ENCODE measurements around the gene GOLGA1. TPM values are rescaled to one million over a fixed set of nuclear protein-coding genes. Genes with fewer than 3 reads are reported as not detected.
A peak's percentile ranks its signal among the peaks of the same experiment; 100 is the strongest.

The GOLGA1 gene
- total and polyA plus RNA-seq, 9 of the 15 experiments (the other 6 are each of a cell fraction or from before 2014, with no cell fraction given), result 2.9 to 15.9 (median 8.5) TPM

GRCh38 chr9:124940894-124941678, at the start of gene GOLGA1 (continued):
- no peak for TF ChIP-seq ZSCAN29 (IDR thresholded peaks at IDR 0.05)
- TF ChIP-seq SNRNP70 (optimal IDR thresholded peaks at IDR 0.05; ENCODE audit: low read depth, low read length), result no peak
- TF ChIP-seq MYBL2 (IDR thresholded peaks at IDR 0.05; ENCODE audit: low read depth), result no peak
- no peak for TF ChIP-seq MYBL2 (CRISPR knock-in tag; IDR thresholded peaks at IDR 0.05; ENCODE audit: borderline replicate concordance)
- no peak for TF ChIP-seq MECOM (CRISPR knock-in tag; IDR thresholded peaks at IDR 0.05)
- TF ChIP-seq KLF1 (tag; IDR thresholded peaks at IDR 0.05), result no peak
- peak; percentile 39; the same call in 1 of the 2 replicates for TF ChIP-seq ZNF592 (IDR thresholded peaks at IDR 0.05)
- no peak for TF ChIP-seq BDP1 (IDR thresholded peaks at IDR 0.05; ENCODE audit: insufficient read depth, insufficient read length)
- TF ChIP-seq CREB1 (IDR thresholded peaks at IDR 0.05), result peak; percentile 98
- TF ChIP-seq CREB1 (CRISPR knock-in tag; IDR thresholded peaks at IDR 0.05), result peak; percentile 98
- no peak for TF ChIP-seq ZC3H11A (IDR thresholded peaks at IDR 0.05; ENCODE audit: low read depth, low read length)
- no peak for TF ChIP-seq SNIP1 (IDR thresholded peaks at IDR 0.05; ENCODE audit: low read depth)
- TF ChIP-seq TEAD2 (tag; IDR thresholded peaks at IDR 0.05), result no peak
- TF ChIP-seq ATF6 (CRISPR knock-in tag; IDR thresholded peaks at IDR 0.05), result no peak
- TF ChIP-seq CC2D1A (IDR thresholded peaks at IDR 0.05), result no peak
- peak; percentile 92 for TF ChIP-seq FOXP1 (CRISPR knock-in tag; IDR thresholded peaks at IDR 0.05)
- peak; percentile 62 for TF ChIP-seq FIP1L1 (IDR thresholded peaks at IDR 0.05; ENCODE audit: low read depth, low read length, poor library complexity, severe bottlenecking)
- peak; percentile 67 for TF ChIP-seq POU5F1 (IDR thresholded peaks at IDR 0.05; ENCODE audit: borderline replicate concordance, low read depth, low read length, partially characterized antibody)
- TF ChIP-seq ZHX1 (conservative IDR thresholded peaks at IDR 0.05; ENCODE audit: low read length), result no peak
- no peak; the same call in 1 of the 2 replicates for TF ChIP-seq TCF7 (IDR thresholded peaks at IDR 0.05; ENCODE audit: borderline replicate concordance)
- TF ChIP-seq NR4A1 (CRISPR knock-in tag; IDR thresholded peaks at IDR 0.05), result no peak
- no peak for TF ChIP-seq NR4A1 (tag; IDR thresholded peaks at IDR 0.05)
